NT2/D1 (cell line): ENCODE results near the gene ZAP70.

Experiments
- YY1 ChIP-seq: IDR thresholded peaks from 2 replicates; pipeline ENCODE4 v1.6.1; 2011; ENCODE audit not compliant: insufficient read length, insufficient read depth
- ZNF274 ChIP-seq: IDR thresholded peaks from 2 replicates; pipeline ENCODE4 v1.6.1; 2011; ENCODE audit warnings: mild to moderate bottlenecking, low read depth, low read length

GRCh38 chr2:97750017-97750416, 36.6 kb downstream of the ZAP70 start:
- TF ChIP-seq ZNF274 (no peak), YY1 (no peak)
